HCT116 (cell line): Measurements from ENCODE around the gene GMNN. TPM values are rescaled to one million over a fixed set of nuclear protein-coding genes. Genes with fewer than 3 reads are reported as not detected.
A peak's percentile ranks its signal among the peaks of the same experiment; 100 is the strongest.
"Not testable (repeated sequence)": the region's sequence is repeated elsewhere in the genome, so short reads cannot be mapped to it uniquely, and the experiment has no call there.

ENCODE experiments used
- ATAC-seq: fragments of 200-7000 bp; cut with Tn5 transposase; 2 replicates; pipeline ENCODE4 v1.9.1; 2020; ENCODE audit warnings: mild to moderate bottlenecking, moderate library complexity
- BruUV-seq: library from RNA; stranded (reverse); fragments of 400-500 nt; replicated peaks from 2 replicates; lab custom pipeline; 2021; lab: Mats Ljungman, UMichigan
- CTCF ChIA-PET: fragments of 300-600 bp; sonication (Branson Sonifier 250); formaldehyde crosslinking; loops from one replicate; lab custom pipeline; 2021; ENCODE audit warnings: antibody characterized with exemption; lab: Charles Lee
- POLR2A ChIA-PET: fragments of 300-600, 350-600 bp; sonication (Branson Sonifier 250); formaldehyde crosslinking; loops from one replicate; lab custom pipeline; 2021; ENCODE audit warnings: antibody characterized with exemption; lab: Charles Lee
- RAD21 ChIA-PET, 2 experiments: fragments of 300-600 bp; sonication (Branson Sonifier 250); formaldehyde crosslinking; loops; one replicate each; lab custom pipeline; 2023; ENCODE audit warnings: low total read pairs in 2 of 2; ENCODE audit not compliant: uncharacterized antibody in 2 of 2, unreplicated experiment in 2 of 2, low non-redundant PET in 1 of 2; lab: Charles Lee
- DNase-seq: peaks from one replicate; pipeline ENCODE4 v3.0.0-alpha.2; 2010; ENCODE audit warnings: low read depth, low spot score
- H2AFZ ChIP-seq: fragments of 200-600 bp; shearing (Covaris generic), sonication (generic); 2 replicates; pipeline ENCODE4 v1.6.1; 2017; ENCODE audit warnings: low read depth, mixed run types, mixed read lengths, antibody characterized with exemption, low read length; ENCODE audit not compliant: poor library complexity, severe bottlenecking
- H3K27ac ChIP-seq: 2 replicates; pipeline ENCODE4 v1.5.1; 2012; ENCODE audit warnings: low read depth, low read length
- H3K27me3 ChIP-seq: fragments of 200-600 bp; sonication (generic); 2 replicates; pipeline ENCODE4 v1.6.1; 2016; ENCODE audit warnings: mixed run types, low read length, mixed read lengths; ENCODE audit not compliant: insufficient read depth
- H3K36me3 ChIP-seq, 2 experiments: fragments of 200-500 bp in 1 of 2; fragments of 200-600 bp in 1 of 2; sonication (Bioruptor generic) in 1 of 2; sonication (generic) in 1 of 2; 2 replicates each; pipeline versions ENCODE4 v1.5.1 to v1.6.1; 2014 to 2016; ENCODE audit warnings: low read length in 2 of 2, inconsistent platforms in 1 of 2, mixed read lengths in 1 of 2, mixed run types in 1 of 2; ENCODE audit not compliant: insufficient read depth in 2 of 2, control insufficient read depth in 1 of 2
- H3K4me1 ChIP-seq, 2 experiments: fragments of 200-600 bp in 1 of 2; sonication (generic) in 1 of 2; 2 replicates each; pipeline versions ENCODE4 v1.5.1 to v1.6.1; 2012 to 2017; ENCODE audit warnings: low read length in 2 of 2, inconsistent platforms in 1 of 2, mild to moderate bottlenecking in 1 of 2, mixed read lengths in 1 of 2, mixed run types in 1 of 2, moderate library complexity in 1 of 2; ENCODE audit not compliant: insufficient read depth in 2 of 2, control insufficient read depth in 1 of 2
- H3K4me2 ChIP-seq: fragments of 200-600 bp; sonication (generic); 2 replicates; pipeline ENCODE4 v1.6.1; 2017; ENCODE audit warnings: mixed run types, low read length, mixed read lengths
- H3K4me3 ChIP-seq, 2 experiments: fragments of 200-600 bp in 1 of 2; sonication (generic) in 1 of 2; replicated peaks in 1 of 2; 2 replicates each; pipeline ENCODE4 v1.5.1; 2011 to 2016; ENCODE audit warnings: low read length in 2 of 2, control low read depth in 1 of 2, low read depth in 1 of 2, mild to moderate bottlenecking in 1 of 2, mixed read lengths in 1 of 2, mixed run types in 1 of 2
- H3K79me2 ChIP-seq: fragments of 200-600 bp; sonication (generic); 2 replicates; pipeline ENCODE4 v1.6.1; 2017; ENCODE audit warnings: mild to moderate bottlenecking, mixed run types, low read length, moderate library complexity, mixed read lengths; ENCODE audit not compliant: insufficient read depth
- H3K9ac ChIP-seq: fragments of 200-600 bp; sonication (generic); 2 replicates; pipeline ENCODE4 v1.6.1; 2016; ENCODE audit warnings: low read length, mixed read lengths
- H3K9me2 ChIP-seq: fragments of 200-600 bp; sonication (generic), shearing (Covaris generic); 2 replicates; pipeline ENCODE4 v1.6.1; 2017; ENCODE audit warnings: mixed run types, mild to moderate bottlenecking, moderate library complexity; ENCODE audit not compliant: insufficient read depth
- H3K9me3 ChIP-seq, 2 experiments: fragments of 200-500 bp in 1 of 2; fragments of 200-600 bp in 1 of 2; sonication (Bioruptor generic) in 1 of 2; sonication (generic) in 1 of 2; 2 replicates each; pipeline ENCODE4 v1.6.1; 2014 to 2017; ENCODE audit warnings: low read length in 2 of 2, mixed read lengths in 2 of 2, inconsistent platforms in 1 of 2, low read depth in 1 of 2, mild to moderate bottlenecking in 1 of 2, mixed run types in 1 of 2, moderate library complexity in 1 of 2; ENCODE audit not compliant: control insufficient read depth in 1 of 2, insufficient read depth in 1 of 2
- H4K20me1 ChIP-seq: fragments of 200-600 bp; sonication (generic), shearing (Covaris generic); 2 replicates; pipeline ENCODE4 v1.6.1; 2017; ENCODE audit warnings: mixed run types, mild to moderate bottlenecking, moderate library complexity; ENCODE audit not compliant: insufficient read depth
- POLR2A ChIP-seq: IDR thresholded peaks from 2 replicates; pipeline ENCODE4 v1.7.0; 2011; ENCODE audit warnings: borderline replicate concordance; ENCODE audit not compliant: insufficient read depth, insufficient read length; ENCODE audit errors: extremely low read depth
- intact Hi-C: fragments of 100-400 bp; cut with micrococcal nuclease; formaldehyde crosslinking; loops from 2 replicates; pipeline ENCODE4 v1.10.0; 2022
- total RNA-seq: library from RNA; stranded (reverse); gene quantifications from one replicate; pipeline ENCODE4 v1.2.1, GENCODE V29; 2021; ENCODE audit not compliant: unreplicated experiment

The GMNN gene
- total RNA-seq, 1 experiment from 2014 or later = 54.9 TPM

DNA sequence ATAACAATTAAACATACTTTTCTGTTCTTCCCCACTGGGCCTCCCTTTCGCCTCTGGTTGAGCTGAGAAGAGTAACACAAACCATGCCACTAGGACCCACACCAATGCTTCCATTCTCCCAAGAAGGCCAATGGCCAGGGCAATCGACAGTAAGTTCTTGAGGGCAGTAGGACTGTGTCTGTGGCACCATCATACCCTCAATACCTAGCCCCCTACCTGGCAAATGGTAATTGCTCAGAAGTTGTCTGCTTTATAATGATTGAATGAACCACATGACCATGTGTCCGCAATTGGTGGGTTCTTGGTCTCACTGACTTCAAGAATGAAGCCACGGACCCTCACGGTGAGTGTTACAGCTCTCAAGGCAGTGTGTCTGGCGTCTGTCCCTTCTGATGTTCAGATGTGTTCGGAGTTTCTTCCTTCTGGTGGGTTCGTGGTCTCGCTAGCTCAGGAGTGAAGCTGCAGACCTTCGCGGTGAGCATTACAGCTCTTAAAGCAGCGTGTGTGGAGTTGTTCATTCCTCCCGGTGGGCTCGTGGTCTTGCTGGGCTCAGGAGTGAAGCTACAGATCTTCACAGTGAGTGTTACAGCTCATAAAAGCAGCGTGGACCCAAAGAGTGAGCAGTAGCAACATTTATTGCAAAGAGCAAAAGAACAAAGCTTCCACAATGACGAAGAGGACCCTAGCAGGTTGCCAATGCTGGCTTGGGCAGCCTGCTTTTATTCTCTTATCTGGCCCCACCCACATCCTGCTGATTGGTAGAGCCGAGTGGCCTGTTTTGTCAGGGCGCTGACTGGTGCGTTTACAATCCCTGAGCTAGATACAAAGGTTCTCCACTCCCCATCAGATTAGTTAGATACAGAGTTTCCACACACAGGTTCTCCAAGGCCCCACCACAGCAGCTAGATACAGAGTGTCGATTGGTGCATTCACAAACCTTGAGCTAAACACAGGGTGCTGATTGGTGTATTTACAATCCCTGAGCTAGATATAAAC lies 9.6 kb upstream of the GMNN start:
- CTCF ChIA-PET = interaction anchor here (1.3 to 1.4 kb wide), 2 partner anchors 184 to 376 kb away, joined by 4 to 7 read pairs; no protein-coding TSS in a partner anchor
- POLR2A ChIA-PET, H3K27ac ChIP-seq: not testable (repeated sequence)

DNA sequence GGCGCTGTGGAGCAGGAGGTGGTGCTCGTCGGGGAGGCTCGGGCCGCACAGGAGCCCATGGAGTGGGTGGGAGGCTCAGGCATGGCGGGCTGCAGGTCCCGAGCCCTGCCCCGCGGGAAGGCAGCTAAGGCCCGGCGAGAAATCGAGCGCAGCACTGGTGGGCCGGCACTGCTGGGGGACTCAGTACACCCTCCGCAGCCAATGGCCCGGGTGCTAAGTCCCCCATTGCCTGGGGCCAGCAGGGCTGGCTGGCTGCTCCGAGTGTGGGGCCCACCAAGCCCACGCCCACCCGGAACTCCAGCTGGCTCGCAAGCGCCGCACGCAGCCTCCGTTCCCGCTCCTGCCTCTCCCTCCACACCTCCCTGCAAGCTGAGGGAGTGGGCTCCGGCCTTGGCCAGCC lies 8.8 kb upstream of the GMNN start:
- H3K9ac ChIP-seq, H3K4me2 ChIP-seq, H4K20me1 ChIP-seq, H2AFZ ChIP-seq, POLR2A ChIA-PET, H3K79me2 ChIP-seq, H3K36me3 ChIP-seq, H3K4me1 ChIP-seq, H3K9me2 ChIP-seq, BruUV-seq, H3K4me3 ChIP-seq, DNase-seq, H3K9me3 ChIP-seq, H3K27ac ChIP-seq, ATAC-seq, H3K27me3 ChIP-seq: not testable (repeated sequence)
- RAD21 ChIA-PET = interaction anchor here in 1 of 2 experiments (0.8 kb wide), 1 partner anchor 185 kb away, joined by 3 read pairs; no protein-coding TSS in a partner anchor
- intact Hi-C loops = loop anchor here (1.0 to 5.0 kb wide), 5 partner anchors 44 to 334 kb away; no protein-coding TSS in a partner anchor
- CTCF ChIA-PET = interaction anchor here (0.8 to 1.4 kb wide), 4 partner anchors 12 to 377 kb away, joined by 3 to 7 read pairs (median 4); no protein-coding TSS in a partner anchor

More for the DNA sequence above, 9.6 kb upstream of the GMNN start:
- H3K4me1 ChIP-seq, H3K4me3 ChIP-seq, H3K4me2 ChIP-seq, BruUV-seq, ATAC-seq, DNase-seq, H3K9ac ChIP-seq, H3K36me3 ChIP-seq, RAD21 ChIA-PET, H3K79me2 ChIP-seq, H2AFZ ChIP-seq, H3K9me3 ChIP-seq, H4K20me1 ChIP-seq, H3K9me2 ChIP-seq, H3K27me3 ChIP-seq: not testable (repeated sequence)
- intact Hi-C loops = loop anchor here (5.0 kb wide), 3 partner anchors 43 to 333 kb away; no protein-coding TSS in a partner anchor
- TF ChIP-seq POLR2A = peak; percentile 15
